Neural progenitor cell (in vitro differentiated cells): Measurements from ENCODE around the gene PILRA.

ENCODE experiments used
- EZH2 ChIP-seq: fragments of 200-600 bp; sonication (generic); IDR thresholded peaks from 2 replicates; pipeline ENCODE4 v1.6.1; 2017; ENCODE audit warnings: antibody characterized with exemption, mild to moderate bottlenecking, moderate library complexity
- TF ChIP-seq, protein P1 (sequence below): fragments of 200-600 bp; sonication (generic); IDR thresholded peaks from 2 replicates; pipeline ENCODE4 v1.5.1; 2017; ENCODE audit warnings: antibody characterized with exemption, mild to moderate bottlenecking

- TF ChIP-seq, protein P1, sequence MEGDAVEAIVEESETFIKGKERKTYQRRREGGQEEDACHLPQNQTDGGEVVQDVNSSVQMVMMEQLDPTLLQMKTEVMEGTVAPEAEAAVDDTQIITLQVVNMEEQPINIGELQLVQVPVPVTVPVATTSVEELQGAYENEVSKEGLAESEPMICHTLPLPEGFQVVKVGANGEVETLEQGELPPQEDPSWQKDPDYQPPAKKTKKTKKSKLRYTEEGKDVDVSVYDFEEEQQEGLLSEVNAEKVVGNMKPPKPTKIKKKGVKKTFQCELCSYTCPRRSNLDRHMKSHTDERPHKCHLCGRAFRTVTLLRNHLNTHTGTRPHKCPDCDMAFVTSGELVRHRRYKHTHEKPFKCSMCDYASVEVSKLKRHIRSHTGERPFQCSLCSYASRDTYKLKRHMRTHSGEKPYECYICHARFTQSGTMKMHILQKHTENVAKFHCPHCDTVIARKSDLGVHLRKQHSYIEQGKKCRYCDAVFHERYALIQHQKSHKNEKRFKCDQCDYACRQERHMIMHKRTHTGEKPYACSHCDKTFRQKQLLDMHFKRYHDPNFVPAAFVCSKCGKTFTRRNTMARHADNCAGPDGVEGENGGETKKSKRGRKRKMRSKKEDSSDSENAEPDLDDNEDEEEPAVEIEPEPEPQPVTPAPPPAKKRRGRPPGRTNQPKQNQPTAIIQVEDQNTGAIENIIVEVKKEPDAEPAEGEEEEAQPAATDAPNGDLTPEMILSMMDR = no peak
- no peak for TF ChIP-seq EZH2
Measured at GRCh38 chr7:100428199-100428966, 55.1 kb downstream of the PILRA start, which contains the start of gene ZCWPW1.
